Neural cell (in vitro differentiated cells): ENCODE data around the gene COQ8B. TPM values are rescaled to one million over a fixed set of nuclear protein-coding genes. Genes with fewer than 3 reads are reported as not detected.

ENCODE experiments used
- H2AFZ ChIP-seq: fragments of 200-600, 300-800 bp; sonication (generic), shearing (Covaris generic); 2 replicates; pipeline ENCODE4 v1.6.0; 2014; ENCODE audit warnings: low read depth, mild to moderate bottlenecking, antibody characterized with exemption, low read length, moderate library complexity
- H3F3A ChIP-seq: fragments of 200-600 bp; shearing (Covaris generic); 2 replicates; pipeline ENCODE4 v1.6.1; 2016; ENCODE audit warnings: mild to moderate bottlenecking, moderate library complexity, mixed read lengths, antibody characterized with exemption, low read length; ENCODE audit not compliant: insufficient read depth, poor library complexity, severe bottlenecking
- H3K27ac ChIP-seq: fragments of 200-600, 300-800 bp; sonication (generic), shearing (Covaris generic); 2 replicates; pipeline ENCODE4 v1.5.1; 2014; ENCODE audit warnings: mild to moderate bottlenecking, low read length, moderate library complexity
- H3K27me3 ChIP-seq: fragments of 300-800, 200-600 bp; sonication (generic), shearing (Covaris generic); 2 replicates; pipeline ENCODE4 v1.6.0; 2014; ENCODE audit warnings: mild to moderate bottlenecking, low read depth, low read length, moderate library complexity; ENCODE audit not compliant: insufficient read depth
- H3K36me3 ChIP-seq: fragments of 300-800, 200-600 bp; sonication (generic), shearing (Covaris generic); 2 replicates; pipeline ENCODE4 v1.5.1; 2014; ENCODE audit warnings: mild to moderate bottlenecking, antibody characterized with exemption, low read length, moderate library complexity; ENCODE audit not compliant: insufficient read depth
- H3K4me2 ChIP-seq: fragments of 300-800, 200-600 bp; sonication (generic), shearing (Covaris generic); 2 replicates; pipeline ENCODE4 v1.6.0; 2014; ENCODE audit warnings: mild to moderate bottlenecking, low read length
- H3K4me3 ChIP-seq: fragments of 300-800, 200-600 bp; sonication (generic), shearing (Covaris generic); 2 replicates; pipeline ENCODE4 v1.5.1; 2014; ENCODE audit warnings: mild to moderate bottlenecking, low read length, moderate library complexity
- H3K79me2 ChIP-seq: fragments of 200-600 bp; shearing (Covaris generic); replicated peaks from 2 replicates; pipeline ENCODE4 v1.6.0; 2014; ENCODE audit warnings: mild to moderate bottlenecking, low read length, moderate library complexity; ENCODE audit not compliant: insufficient read depth
- H3K9ac ChIP-seq: fragments of 300-800, 200-600 bp; sonication (generic), shearing (Covaris generic); 2 replicates; pipeline ENCODE4 v1.6.1; 2016; ENCODE audit warnings: mild to moderate bottlenecking, low read length, mixed read lengths
- H3K9me2 ChIP-seq: fragments of 200-600 bp; shearing (Covaris generic); 2 replicates; pipeline ENCODE4 v1.6.1; 2016; ENCODE audit warnings: mild to moderate bottlenecking, low read length, mixed read lengths; ENCODE audit not compliant: insufficient read depth
- H3K9me3 ChIP-seq: fragments of 200-600, 300-800 bp; sonication (generic), shearing (Covaris generic); 2 replicates; pipeline ENCODE4 v1.6.1; 2016; ENCODE audit warnings: mild to moderate bottlenecking, mixed run types, low read length, moderate library complexity, mixed read lengths
- H4K20me1 ChIP-seq: fragments of 200-600 bp; shearing (Covaris generic); 2 replicates; pipeline ENCODE4 v1.6.1; 2016; ENCODE audit warnings: mild to moderate bottlenecking, mixed run types; ENCODE audit not compliant: insufficient read depth
- EP300 ChIP-seq: fragments of 450-650 bp; conservative IDR thresholded peaks from 2 replicates; pipeline ENCODE4 v1.6.1; 2014; ENCODE audit warnings: antibody characterized with exemption, mild to moderate bottlenecking, moderate library complexity; ENCODE audit not compliant: poor library complexity, severe bottlenecking
- EZH2 ChIP-seq: fragments of 200-600, 300-800 bp; shearing (Covaris generic), sonication (generic); IDR thresholded peaks from 2 replicates; pipeline ENCODE4 v1.6.1; 2014; ENCODE audit warnings: antibody characterized with exemption, low read length, borderline replicate concordance, mild to moderate bottlenecking; ENCODE audit not compliant: insufficient read depth, poor library complexity, severe bottlenecking
- MXI1 ChIP-seq: fragments of 450-650 bp; conservative IDR thresholded peaks from 2 replicates; pipeline ENCODE4 v1.6.1; 2014; ENCODE audit warnings: antibody characterized with exemption, mild to moderate bottlenecking; ENCODE audit not compliant: poor library complexity, severe bottlenecking
- POLR2AphosphoS5 ChIP-seq: IDR thresholded peaks from 2 replicates; pipeline ENCODE4 v1.6.1; 2012
- RAD21 ChIP-seq: fragments of 450-650 bp; conservative IDR thresholded peaks from 2 replicates; pipeline ENCODE4 v1.6.1; 2014; ENCODE audit warnings: antibody characterized with exemption, mild to moderate bottlenecking, moderate library complexity
- SMC3 ChIP-seq: fragments of 450-650 bp; conservative IDR thresholded peaks from 2 replicates; pipeline ENCODE4 v1.6.1; 2014; ENCODE audit warnings: antibody characterized with exemption, mild to moderate bottlenecking, moderate library complexity; ENCODE audit not compliant: poor library complexity
- TAF1 ChIP-seq: IDR thresholded peaks from 2 replicates; pipeline ENCODE4 v1.6.1; 2012; ENCODE audit warnings: low read depth
- polyA plus RNA-seq: library from polyadenylated mRNA; depleted of rRNA; stranded (reverse); fragments of >200 nt; gene quantifications from 2 replicates; pipeline ENCODE4 v1.2.3, GENCODE V29; 2014
- TF ChIP-seq, protein P1 (sequence below): fragments of 450-650 bp; IDR thresholded peaks from 2 replicates; pipeline ENCODE4 v1.5.1; 2014; ENCODE audit warnings: antibody characterized with exemption, mild to moderate bottlenecking, moderate library complexity; ENCODE audit not compliant: poor library complexity, severe bottlenecking
- TF ChIP-seq, protein P2 (sequence below): IDR thresholded peaks from 2 replicates; pipeline ENCODE4 v1.6.1; 2012; ENCODE audit warnings: borderline replicate concordance

Gene COQ8B
- polyA plus RNA-seq, 1 donor from 2014 or later: 83.2 TPM

DNA sequence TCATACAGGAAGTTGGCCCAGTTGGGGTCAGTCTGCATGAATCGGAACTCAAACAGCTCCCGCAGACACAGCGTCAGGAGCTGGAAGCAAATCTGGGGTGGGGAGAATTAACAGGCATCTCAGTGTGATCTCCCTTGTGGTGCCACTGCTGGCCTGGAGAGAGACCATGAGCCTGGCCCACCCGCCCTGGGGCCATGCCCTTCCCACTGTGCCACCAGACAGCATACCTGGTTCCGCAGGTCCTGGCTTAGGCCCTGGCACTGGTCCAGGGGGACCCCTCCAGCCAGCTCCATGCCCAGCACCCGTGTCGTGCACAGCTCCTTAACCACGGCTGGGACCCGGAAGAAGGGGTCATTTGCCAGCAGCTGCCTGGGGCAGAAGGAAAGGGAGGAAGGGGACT is 16.6 kb downstream of the COQ8B start:
- Histone ChIP-seq H3K79me2 (no peaks in the 10 kb centered on the region), H3F3A (no peaks in the 10 kb centered on the region), H3K4me3 (no peak overlapping the region), H3K4me2 (no peak overlapping the region), H2AFZ (no peak overlapping the region), H3K27ac (no peak overlapping the region), H4K20me1 (no peaks in the 10 kb centered on the region), H3K27me3 (no peaks in the 10 kb centered on the region), H3K9me2 (no peaks in the 10 kb centered on the region), H3K36me3 (peaks cover 7% of the 10 kb centered on the region), H3K9me3 (no peaks in the 10 kb centered on the region), H3K9ac (no peak overlapping the region)
- no peak for TF ChIP-seq EP300

DNA sequence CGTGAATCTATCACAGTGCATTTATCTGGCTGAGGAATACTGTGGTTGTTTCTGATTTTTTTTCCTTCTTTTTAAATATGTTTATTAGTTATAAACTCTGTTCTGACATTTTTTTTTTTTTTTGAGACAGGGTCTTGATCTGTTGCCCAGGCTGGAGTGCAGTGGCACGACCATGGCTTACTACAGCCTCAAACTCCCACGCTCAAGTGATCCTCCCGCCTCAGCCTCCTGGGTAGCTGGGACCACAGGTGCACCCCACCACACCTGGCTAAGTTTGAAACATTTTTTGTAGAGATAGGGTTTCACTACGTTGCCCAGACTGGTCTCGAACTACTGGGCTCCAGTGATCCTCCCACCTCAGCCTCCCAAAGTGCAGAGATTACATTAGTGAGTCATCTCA is 19.7 kb downstream of the COQ8B start:
- H3K4me2 ChIP-seq: no peak overlapping the region

DNA sequence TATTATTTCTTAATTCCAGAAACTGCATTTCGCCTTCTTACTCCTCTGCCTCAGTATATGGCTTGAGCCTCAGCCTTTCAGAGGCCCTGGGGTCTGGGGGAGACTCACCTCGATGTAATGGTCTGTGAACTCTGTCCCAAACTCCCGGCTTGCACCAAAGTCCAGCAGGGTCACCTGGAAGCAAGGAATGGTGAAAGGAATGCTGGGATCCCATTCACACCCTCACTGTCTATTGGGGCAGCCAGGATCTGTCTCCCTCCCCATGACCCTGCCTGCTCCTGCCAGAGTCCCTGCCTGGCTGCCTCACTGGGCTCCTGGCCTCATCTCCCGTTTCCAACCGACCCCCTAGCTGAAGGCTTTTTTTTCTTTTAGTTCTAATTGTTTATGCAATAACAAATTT is 20.8 kb downstream of the COQ8B start:
- H3K79me2 ChIP-seq: no peaks in the 10 kb centered on the region
- no peaks in the 10 kb centered on the region for H3K9me3 ChIP-seq
- no peaks in the 10 kb centered on the region for H3F3A ChIP-seq
- no peaks in the 10 kb centered on the region for H3K36me3 ChIP-seq
- H3K9me2 ChIP-seq: no peaks in the 10 kb centered on the region
- no peaks in the 10 kb centered on the region for H4K20me1 ChIP-seq
- no peak overlapping the region for H3K4me2 ChIP-seq
- H3K9ac ChIP-seq: no peak overlapping the region
- H3K27me3 ChIP-seq: no peaks in the 10 kb centered on the region
- H3K27ac ChIP-seq: no peak overlapping the region
- no peak overlapping the region for H3K4me3 ChIP-seq
- H2AFZ ChIP-seq: no peak overlapping the region
- TF ChIP-seq, protein P1, sequence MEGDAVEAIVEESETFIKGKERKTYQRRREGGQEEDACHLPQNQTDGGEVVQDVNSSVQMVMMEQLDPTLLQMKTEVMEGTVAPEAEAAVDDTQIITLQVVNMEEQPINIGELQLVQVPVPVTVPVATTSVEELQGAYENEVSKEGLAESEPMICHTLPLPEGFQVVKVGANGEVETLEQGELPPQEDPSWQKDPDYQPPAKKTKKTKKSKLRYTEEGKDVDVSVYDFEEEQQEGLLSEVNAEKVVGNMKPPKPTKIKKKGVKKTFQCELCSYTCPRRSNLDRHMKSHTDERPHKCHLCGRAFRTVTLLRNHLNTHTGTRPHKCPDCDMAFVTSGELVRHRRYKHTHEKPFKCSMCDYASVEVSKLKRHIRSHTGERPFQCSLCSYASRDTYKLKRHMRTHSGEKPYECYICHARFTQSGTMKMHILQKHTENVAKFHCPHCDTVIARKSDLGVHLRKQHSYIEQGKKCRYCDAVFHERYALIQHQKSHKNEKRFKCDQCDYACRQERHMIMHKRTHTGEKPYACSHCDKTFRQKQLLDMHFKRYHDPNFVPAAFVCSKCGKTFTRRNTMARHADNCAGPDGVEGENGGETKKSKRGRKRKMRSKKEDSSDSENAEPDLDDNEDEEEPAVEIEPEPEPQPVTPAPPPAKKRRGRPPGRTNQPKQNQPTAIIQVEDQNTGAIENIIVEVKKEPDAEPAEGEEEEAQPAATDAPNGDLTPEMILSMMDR: no peak
- TF ChIP-seq POLR2AphosphoS5 (no peak), RAD21 (no peak), MXI1 (no peak), EP300 (no peak), TAF1 (no peak)
- TF ChIP-seq, protein P2, sequence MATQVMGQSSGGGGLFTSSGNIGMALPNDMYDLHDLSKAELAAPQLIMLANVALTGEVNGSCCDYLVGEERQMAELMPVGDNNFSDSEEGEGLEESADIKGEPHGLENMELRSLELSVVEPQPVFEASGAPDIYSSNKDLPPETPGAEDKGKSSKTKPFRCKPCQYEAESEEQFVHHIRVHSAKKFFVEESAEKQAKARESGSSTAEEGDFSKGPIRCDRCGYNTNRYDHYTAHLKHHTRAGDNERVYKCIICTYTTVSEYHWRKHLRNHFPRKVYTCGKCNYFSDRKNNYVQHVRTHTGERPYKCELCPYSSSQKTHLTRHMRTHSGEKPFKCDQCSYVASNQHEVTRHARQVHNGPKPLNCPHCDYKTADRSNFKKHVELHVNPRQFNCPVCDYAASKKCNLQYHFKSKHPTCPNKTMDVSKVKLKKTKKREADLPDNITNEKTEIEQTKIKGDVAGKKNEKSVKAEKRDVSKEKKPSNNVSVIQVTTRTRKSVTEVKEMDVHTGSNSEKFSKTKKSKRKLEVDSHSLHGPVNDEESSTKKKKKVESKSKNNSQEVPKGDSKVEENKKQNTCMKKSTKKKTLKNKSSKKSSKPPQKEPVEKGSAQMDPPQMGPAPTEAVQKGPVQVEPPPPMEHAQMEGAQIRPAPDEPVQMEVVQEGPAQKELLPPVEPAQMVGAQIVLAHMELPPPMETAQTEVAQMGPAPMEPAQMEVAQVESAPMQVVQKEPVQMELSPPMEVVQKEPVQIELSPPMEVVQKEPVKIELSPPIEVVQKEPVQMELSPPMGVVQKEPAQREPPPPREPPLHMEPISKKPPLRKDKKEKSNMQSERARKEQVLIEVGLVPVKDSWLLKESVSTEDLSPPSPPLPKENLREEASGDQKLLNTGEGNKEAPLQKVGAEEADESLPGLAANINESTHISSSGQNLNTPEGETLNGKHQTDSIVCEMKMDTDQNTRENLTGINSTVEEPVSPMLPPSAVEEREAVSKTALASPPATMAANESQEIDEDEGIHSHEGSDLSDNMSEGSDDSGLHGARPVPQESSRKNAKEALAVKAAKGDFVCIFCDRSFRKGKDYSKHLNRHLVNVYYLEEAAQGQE: no peak

More for the DNA sequence above, 19.7 kb downstream of the COQ8B start:
- no peaks in the 10 kb centered on the region for H3F3A ChIP-seq
- no peaks in the 10 kb centered on the region for H4K20me1 ChIP-seq
- no peak overlapping the region for H3K27ac ChIP-seq
- H3K9ac ChIP-seq: no peak overlapping the region
- no peak overlapping the region for H2AFZ ChIP-seq
- no peaks in the 10 kb centered on the region for H3K27me3 ChIP-seq
- no peaks in the 10 kb centered on the region for H3K79me2 ChIP-seq
- TF ChIP-seq, protein P1: no peak
- no peak for TF ChIP-seq EZH2
- TF ChIP-seq TAF1: no peak
- TF ChIP-seq, protein P2: no peak
- TF ChIP-seq RAD21: no peak
- no peak for TF ChIP-seq POLR2AphosphoS5
- no peak for TF ChIP-seq SMC3
- no peak for TF ChIP-seq MXI1
- H3K9me2 ChIP-seq: no peaks in the 10 kb centered on the region
- H3K4me3 ChIP-seq: no peak overlapping the region
- H3K36me3 ChIP-seq: no peaks in the 10 kb centered on the region
- no peaks in the 10 kb centered on the region for H3K9me3 ChIP-seq
